HUDEP-2 (cell line): Measurements from ENCODE around the gene DBX1.
A peak's percentile ranks its signal among the peaks of the same experiment; 100 is the strongest.

Experiments
- DNase-seq, 76 experiments: peaks; one replicate each; lab custom pipeline; 2025; ENCODE audit not compliant: unreplicated experiment in 76 of 76; lab: John Stamatoyannopoulos, UW

Gene DBX1

GRCh38 chr11:20126724-20127123, 33.6 kb downstream of the DBX1 start:
- no peak for DNase-seq

- DNase-seq: no peak
These were observed 34.3 kb downstream of the DBX1 start for GRCh38 chr11:20125927-20126326.

DNA sequence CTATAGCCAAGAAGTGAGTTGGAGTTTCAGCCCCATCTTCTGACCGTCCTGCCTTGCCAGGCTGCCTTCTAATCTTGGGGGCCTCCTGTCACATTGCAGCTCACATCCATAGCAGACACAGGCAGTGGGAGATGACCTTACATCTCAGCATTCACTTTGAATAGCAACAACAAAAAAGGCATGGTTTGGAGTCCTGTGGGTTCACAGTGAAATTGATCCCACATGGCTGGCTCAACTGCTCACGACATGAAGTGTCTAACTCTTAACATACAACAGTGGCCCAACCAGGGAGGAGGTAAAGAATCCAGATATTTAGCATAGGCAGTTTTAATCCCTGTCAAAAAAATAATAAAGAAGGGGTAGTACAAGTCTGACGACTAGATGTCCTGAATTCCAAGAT, 38.1 kb downstream of the DBX1 start:
- DNase-seq: no peak

GRCh38 chr11:20120134-20120925, 39.9 kb downstream of the DBX1 start:
- no peak for DNase-seq

- DNase-seq: no peak
These were observed 41.0 kb downstream of the DBX1 start for GRCh38 chr11:20119315-20119714.

GRCh38 chr11:20118209-20118608, 42.1 kb downstream of the DBX1 start:
- no peak for DNase-seq

GRCh38 chr11:20117291-20117690, 43.0 kb downstream of the DBX1 start:
- DNase-seq: no peak

DNA sequence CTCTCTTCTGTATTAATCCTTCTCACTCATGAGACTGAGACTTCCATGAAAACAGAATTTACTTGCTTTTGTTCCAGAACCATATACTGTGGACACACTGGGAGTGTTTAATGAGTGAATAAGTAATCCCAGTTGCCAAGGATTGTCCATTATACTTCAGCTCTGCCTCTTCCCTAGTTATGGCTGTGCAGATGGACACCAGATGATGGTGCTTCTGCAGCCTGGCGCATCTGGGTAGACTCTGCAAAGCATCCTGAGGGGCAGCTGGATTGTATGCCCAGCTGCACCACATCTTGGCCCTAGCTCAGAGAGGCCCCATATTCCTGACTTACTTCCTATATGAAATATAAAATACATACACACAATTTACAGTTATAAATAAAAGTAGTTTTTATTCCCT, 43.5 kb downstream of the DBX1 start:
- no peak for DNase-seq

DNA sequence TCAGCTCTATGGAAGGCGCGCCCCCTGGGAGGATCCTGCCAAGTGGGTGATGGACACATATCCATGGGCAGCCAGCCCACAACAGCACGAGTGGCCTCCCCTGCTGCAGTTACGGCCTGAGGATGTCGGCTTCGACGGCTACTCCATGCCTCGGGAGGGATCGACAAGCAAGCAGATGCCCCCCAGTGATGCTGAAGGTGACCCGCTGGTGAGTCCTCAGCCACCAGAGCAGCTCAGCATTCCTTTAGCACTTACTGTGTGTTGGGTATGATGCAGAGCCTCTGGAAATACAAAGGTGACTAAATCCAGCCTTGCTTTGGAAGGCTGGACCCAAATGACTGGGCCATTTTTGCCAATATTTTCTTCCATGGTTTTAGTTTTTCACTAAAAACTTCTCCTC, 45.7 kb downstream of the DBX1 start:
- DNase-seq: no peak

GRCh38 chr11:20113149-20113438, 47.2 kb downstream of the DBX1 start:
- no peak for DNase-seq

DNA sequence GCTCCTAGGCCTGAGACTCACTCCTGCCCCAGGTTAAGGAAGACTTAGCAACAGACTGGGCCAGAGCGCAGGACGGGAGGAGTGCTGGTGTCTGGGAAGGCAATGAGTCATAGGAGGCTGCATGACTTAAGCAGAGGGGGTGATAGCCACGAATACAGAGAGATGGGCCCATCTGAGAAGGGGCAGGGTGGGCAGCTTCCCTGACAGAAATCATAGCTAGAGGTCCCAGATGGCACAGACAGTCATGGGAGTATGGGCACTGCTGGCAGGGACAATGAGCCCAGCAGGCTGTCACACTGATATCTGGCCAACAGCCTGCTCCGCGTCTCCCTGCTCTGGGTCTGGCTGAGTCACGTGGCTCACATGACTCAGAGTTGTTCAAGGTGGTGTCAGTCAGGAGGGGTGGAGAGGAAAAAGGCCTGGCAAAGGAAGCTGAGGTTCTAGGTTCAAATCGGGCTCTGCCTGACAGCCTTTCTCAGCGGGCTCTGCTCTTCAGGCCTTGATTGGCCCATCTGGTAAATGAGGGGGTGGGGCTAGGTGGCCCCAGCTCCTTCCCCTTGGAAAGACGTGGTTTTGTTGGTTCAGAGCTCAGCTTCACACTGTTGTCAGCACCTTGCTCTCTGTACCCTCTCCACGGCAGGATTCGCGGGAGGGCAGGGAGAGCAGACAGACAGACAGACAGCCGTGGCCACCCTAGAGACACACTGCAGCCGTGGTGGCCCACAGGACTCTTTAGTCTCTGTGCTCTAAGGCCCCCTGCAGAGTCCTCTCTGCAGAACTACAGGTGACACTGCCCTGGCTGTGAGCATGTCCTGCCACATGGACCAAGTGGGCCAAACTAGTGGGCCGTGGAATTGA, 47.8 kb downstream of the DBX1 start:
- DNase-seq: peak in 72 of 76 experiments; percentile 33 to 87 (median 68)

DNA sequence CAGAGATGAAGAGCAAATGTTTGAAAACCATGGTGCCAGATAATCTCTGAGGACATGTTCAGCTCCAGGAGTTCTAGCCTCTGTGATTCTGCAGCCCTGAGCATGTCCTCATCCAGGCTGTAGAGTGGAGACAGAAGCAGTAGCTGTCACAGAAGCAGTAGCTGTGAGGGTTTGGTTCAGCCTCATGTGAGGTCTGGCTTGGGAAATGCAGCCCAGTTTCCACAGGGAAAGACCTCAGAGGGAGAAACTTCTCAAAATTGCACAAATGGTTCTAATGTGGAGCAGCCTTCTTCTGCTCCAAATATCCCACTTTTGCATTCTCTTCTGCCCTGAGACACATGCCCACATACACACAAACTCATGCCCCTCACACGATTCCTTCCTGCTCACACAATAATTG, 48.4 kb downstream of the DBX1 start:
- no peak for DNase-seq

GRCh38 chr11:20110908-20111669, 49.2 kb downstream of the DBX1 start:
- DNase-seq: peak in 54 of 76 experiments; percentile 1 to 61 (median 18)

DNA sequence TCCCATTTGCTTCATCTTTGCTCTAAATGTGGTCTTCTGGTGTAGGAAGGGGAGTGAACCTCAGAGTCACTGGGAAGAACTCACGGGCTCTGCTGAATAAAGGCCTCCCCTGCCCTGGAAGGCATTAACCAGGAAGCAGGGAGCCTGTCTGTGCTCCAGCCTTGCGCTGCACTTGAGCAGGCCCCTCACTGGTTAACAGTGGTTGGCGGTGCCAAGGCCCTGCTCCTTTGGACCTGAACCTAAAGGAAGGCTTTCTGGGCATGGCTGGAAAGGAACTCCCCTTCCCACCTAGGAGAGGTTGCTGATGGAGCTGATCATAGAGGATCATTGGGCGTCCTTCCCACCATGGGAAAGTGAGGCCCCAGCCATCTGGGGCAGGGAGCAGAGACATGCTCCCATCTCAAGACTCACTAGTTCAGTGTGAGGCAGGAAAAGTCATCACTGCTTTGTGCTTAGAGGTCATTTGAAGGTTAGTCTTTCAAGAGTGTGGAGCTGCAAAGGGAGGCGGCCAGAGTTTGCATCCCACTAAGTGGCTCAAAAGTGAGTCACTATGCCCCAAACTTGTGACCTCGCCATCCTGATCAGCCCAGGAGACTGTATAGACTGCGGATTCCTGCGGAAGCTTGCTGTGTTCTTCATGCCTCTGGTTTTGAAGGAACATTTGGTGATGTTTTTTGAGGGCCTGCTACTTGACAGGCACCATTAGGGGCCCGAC, 50.4 kb downstream of the DBX1 start:
- DNase-seq: no peak
